ENCODE results near the gene MXD3.

- TF ChIP-seq EZH2 (optimal IDR thresholded peaks at IDR 0.05; ENCODE audit: low read depth, low read length) (no peak), CTCF (IDR thresholded peaks at IDR 0.05; ENCODE audit: low read length) (no peak), EZH2phosphoT487 (IDR thresholded peaks at IDR 0.05; ENCODE audit: low read length) (no peak)
Measured at GRCh38 chr5:177313561-177314259, 2.0 kb upstream of the MXD3 start.

All from MM.1S (cell line).